ENCODE measurements around the gene PDGFA.

Gene PDGFA

DNA sequence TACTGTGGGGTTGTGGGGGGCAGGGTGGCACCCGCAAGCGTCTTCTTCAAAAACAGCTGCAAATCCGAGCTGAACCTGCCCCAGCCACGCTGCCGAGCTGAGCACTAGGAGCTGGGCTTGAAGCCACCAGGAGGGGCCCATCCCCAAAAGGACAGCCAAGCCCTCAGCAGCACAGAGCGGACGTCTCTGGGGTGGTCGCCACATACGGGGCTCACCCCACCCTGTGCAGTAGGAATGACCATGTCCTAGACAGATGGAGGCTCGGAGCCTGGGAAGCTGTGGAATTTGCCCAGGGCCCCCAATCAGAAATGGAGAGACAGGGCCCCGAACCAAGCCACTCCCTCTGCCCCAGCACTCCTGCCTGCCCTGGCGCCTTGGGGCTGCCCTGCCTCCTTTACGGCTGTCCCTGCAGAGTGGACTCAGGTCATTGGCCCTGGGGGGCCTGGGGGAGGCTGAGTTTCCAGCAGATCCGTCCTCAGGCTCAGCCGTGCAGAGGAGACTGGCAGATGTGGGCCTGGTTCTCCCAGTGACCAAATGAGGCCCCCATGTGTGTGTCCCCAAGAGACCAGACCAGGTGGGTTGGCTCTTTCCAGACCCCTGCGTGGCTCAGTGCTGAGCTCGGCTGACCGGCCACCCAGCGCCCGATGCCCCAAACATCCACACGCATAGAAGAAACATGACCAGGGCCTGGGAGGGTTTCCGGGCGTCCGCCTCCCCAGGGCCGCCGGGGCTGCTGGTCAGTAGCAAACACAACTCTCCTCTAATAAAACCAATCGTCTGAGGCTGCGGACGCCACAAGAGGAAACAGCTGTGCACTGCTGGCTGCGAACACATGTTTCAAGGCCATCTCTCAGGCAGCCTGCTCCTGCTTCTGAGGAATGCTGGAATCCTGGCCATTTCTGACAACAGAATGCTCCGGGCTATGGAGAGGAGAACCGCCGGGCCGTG, 54.9 kb downstream of the PDGFA start:
- no peak for TF ChIP-seq TAF1 (IDR thresholded peaks at IDR 0.05; ENCODE audit: borderline replicate concordance, insufficient read depth, low read length)

DNA sequence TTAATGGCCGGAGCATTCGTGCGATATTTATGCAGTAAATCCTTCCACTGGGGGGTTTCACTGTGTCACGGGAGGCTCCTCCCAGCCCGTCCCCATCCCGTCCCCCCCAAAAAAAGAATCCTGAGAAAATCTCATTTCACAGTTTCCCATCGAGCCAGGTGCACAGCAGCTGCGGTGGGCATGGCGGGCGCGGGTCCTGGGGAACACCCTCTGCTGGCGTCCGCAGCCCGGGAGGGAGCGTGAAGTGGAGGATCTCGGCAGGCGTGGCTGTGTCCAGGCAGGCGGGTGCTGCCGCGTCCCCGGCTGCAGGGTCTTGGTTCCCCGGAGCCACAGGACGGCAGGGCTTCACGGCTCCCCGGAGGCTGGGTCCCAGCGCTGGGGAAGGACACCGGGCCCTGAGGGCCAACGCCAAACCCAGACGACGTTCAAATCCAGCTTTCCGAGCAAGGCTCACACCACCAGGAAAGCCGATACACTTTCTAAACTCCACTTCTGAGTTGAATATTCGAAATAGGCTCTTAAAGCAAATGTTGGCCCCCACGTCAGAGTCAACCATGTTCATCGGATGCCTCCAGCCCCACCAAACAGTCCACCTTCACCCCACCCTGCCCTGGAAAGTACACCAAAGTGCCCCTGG, 55.7 kb downstream of the PDGFA start:
- TF ChIP-seq SIN3A (IDR thresholded peaks at IDR 0.05; ENCODE audit: borderline replicate concordance, insufficient read depth, low read length) (no peak), TAF1 (IDR thresholded peaks at IDR 0.05; ENCODE audit: borderline replicate concordance, insufficient read depth, low read length) (no peak), POLR2AphosphoS5 (IDR thresholded peaks at IDR 0.05; ENCODE audit: low read depth, low read length) (no peak), FOXP2 (optimal IDR thresholded peaks at IDR 0.05; ENCODE audit: borderline replicate concordance, extremely low read depth, extremely low read length, insufficient read depth) (no peak)
- TF ChIP-seq, protein P1, sequence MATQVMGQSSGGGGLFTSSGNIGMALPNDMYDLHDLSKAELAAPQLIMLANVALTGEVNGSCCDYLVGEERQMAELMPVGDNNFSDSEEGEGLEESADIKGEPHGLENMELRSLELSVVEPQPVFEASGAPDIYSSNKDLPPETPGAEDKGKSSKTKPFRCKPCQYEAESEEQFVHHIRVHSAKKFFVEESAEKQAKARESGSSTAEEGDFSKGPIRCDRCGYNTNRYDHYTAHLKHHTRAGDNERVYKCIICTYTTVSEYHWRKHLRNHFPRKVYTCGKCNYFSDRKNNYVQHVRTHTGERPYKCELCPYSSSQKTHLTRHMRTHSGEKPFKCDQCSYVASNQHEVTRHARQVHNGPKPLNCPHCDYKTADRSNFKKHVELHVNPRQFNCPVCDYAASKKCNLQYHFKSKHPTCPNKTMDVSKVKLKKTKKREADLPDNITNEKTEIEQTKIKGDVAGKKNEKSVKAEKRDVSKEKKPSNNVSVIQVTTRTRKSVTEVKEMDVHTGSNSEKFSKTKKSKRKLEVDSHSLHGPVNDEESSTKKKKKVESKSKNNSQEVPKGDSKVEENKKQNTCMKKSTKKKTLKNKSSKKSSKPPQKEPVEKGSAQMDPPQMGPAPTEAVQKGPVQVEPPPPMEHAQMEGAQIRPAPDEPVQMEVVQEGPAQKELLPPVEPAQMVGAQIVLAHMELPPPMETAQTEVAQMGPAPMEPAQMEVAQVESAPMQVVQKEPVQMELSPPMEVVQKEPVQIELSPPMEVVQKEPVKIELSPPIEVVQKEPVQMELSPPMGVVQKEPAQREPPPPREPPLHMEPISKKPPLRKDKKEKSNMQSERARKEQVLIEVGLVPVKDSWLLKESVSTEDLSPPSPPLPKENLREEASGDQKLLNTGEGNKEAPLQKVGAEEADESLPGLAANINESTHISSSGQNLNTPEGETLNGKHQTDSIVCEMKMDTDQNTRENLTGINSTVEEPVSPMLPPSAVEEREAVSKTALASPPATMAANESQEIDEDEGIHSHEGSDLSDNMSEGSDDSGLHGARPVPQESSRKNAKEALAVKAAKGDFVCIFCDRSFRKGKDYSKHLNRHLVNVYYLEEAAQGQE (IDR thresholded peaks at IDR 0.05; ENCODE audit: insufficient read depth in 1 of 2, low read depth in 2 of 2, low read length in 2 of 2), result no peak

DNA sequence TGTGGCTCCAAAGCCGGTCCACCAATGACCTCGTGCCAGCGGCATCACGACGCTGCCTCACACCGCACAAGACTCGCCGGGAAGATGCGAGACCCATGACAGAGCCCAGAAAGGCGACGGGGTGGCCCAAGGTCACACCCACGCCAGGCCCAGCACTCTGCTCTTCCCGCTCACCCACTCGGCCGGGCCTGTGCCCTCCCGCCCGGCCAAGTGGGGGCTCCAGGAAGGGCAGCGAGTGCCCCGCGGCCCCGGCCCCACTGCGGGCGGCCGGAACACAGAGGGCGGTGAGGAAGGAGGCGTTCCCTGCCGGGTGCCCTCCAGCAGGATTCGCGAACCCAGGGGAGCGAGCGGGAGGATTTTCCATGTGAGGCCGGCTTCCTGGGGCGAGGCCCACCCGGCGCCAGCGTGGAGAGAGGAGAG, 56.3 kb downstream of the PDGFA start:
- TF ChIP-seq POLR2AphosphoS5 (IDR thresholded peaks at IDR 0.05; ENCODE audit: low read depth, low read length), result no peak
- TF ChIP-seq FOXP2 (optimal IDR thresholded peaks at IDR 0.05; ENCODE audit: borderline replicate concordance, extremely low read depth, extremely low read length, insufficient read depth), result no peak
- no peak for TF ChIP-seq TAF1 (IDR thresholded peaks at IDR 0.05; ENCODE audit: borderline replicate concordance, insufficient read depth, low read length)
- TF ChIP-seq SIN3A (IDR thresholded peaks at IDR 0.05; ENCODE audit: borderline replicate concordance, insufficient read depth, low read length), result no peak
- TF ChIP-seq, protein P1 (IDR thresholded peaks at IDR 0.05; ENCODE audit: insufficient read depth in 1 of 2, low read depth in 2 of 2, low read length in 2 of 2), result no peak

DNA sequence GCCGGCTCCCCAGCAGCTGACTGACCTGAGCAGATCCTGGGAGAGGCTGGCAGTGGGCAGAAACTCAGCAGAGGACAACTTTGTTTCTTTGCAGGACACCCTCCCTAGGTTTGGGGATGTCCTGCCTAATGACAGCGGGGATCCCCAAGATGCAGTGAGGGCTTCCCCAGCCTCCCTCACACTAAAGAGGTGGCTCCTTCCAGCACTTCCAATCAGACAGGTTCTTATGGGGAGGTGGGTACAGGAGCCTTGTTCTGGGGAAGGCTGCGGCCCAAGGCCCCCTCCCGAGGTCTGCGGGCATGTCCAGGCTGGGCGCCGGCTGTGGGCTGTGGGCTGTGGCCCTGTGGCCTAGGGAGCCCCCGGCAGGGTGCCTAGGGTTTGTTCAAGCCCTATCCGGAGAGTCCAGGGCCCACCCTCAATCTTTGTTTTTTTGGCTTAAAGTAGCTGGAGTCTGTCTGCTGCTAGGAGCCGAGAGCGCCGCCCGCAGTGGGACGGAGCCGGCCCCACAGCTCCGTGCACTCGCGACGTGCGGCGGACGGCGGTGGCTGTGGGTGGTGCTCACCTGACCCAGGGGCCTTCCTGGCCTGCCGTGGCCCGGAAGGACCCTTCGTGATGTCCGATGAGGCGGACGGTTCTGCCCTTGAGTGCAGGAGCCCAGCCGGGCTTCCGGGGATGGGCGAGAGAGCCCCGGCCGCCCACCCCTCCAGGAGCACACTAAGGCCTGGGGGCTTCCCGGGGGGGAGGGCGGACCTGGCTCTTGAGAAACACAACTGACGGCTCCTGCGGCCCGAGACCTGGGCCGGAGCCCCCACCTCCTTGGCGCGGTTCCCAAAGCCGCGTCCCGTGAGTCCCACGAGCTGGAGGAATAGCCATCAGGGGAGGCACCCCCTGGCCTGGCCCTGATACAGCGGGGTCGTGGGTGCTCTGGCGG, 57.2 kb downstream of the PDGFA start:
- no peak for TF ChIP-seq SIN3A (IDR thresholded peaks at IDR 0.05; ENCODE audit: borderline replicate concordance, insufficient read depth, low read length)
- TF ChIP-seq FOXP2 (optimal IDR thresholded peaks at IDR 0.05; ENCODE audit: borderline replicate concordance, extremely low read depth, extremely low read length, insufficient read depth), result no peak
- TF ChIP-seq TAF1 (IDR thresholded peaks at IDR 0.05; ENCODE audit: borderline replicate concordance, insufficient read depth, low read length), result no peak
- TF ChIP-seq POLR2AphosphoS5 (IDR thresholded peaks at IDR 0.05; ENCODE audit: low read depth, low read length), result no peak
- TF ChIP-seq, protein P1 (IDR thresholded peaks at IDR 0.05; ENCODE audit: insufficient read depth in 1 of 2, low read depth in 2 of 2, low read length in 2 of 2), result no peak
